Liver (tissue), 9 donors: ENCODE results near the gene ZIM2. TPM values are rescaled to one million over a fixed set of nuclear protein-coding genes. Genes with fewer than 3 reads are reported as not detected.

Source experiments
- DNase-seq: peaks from one replicate; pipeline ENCODE4 v3.0.0-alpha.2; 2017; ENCODE audit warnings: low spot score
- H3K27ac ChIP-seq, 2 donors: one replicate each; pipeline ENCODE4 v1.7.0; 2013; ENCODE audit warnings: inconsistent platforms in 2 of 2, low read length in 2 of 2, control low read depth in 1 of 2, low read depth in 1 of 2, mild to moderate bottlenecking in 1 of 2
- H3K27me3 ChIP-seq, 4 donors: one replicate each; pipeline versions ENCODE4 v1.6.1 to v1.7.0; 2013; ENCODE audit warnings: low read length in 3 of 4, inconsistent platforms in 1 of 4, mild to moderate bottlenecking in 1 of 4, moderate library complexity in 1 of 4; ENCODE audit not compliant: control insufficient read depth in 4 of 4, insufficient read depth in 4 of 4
- H3K36me3 ChIP-seq, 4 donors: one replicate each; pipeline versions ENCODE4 v1.6.1 to v1.7.0; 2013; ENCODE audit warnings: low read length in 3 of 4, mild to moderate bottlenecking in 3 of 4, low read depth in 1 of 4, moderate library complexity in 1 of 4; ENCODE audit not compliant: control insufficient read depth in 4 of 4, insufficient read depth in 3 of 4
- H3K4me1 ChIP-seq, 4 donors: one replicate each; pipeline versions ENCODE4 v1.6.1 to v1.7.0; 2013; ENCODE audit warnings: low read length in 3 of 4, mild to moderate bottlenecking in 3 of 4, moderate library complexity in 1 of 4; ENCODE audit not compliant: control insufficient read depth in 4 of 4, insufficient read depth in 4 of 4
- H3K4me3 ChIP-seq, 3 donors: one replicate each; pipeline versions ENCODE4 v1.6.1 to v1.7.0; 2013; ENCODE audit warnings: low read length in 3 of 3, control low read depth in 1 of 3, low read depth in 1 of 3, mild to moderate bottlenecking in 1 of 3
- H3K9ac ChIP-seq, 2 donors: one replicate each; pipeline ENCODE4 v1.7.0; 2013; ENCODE audit warnings: low read length in 2 of 2, mild to moderate bottlenecking in 2 of 2, moderate library complexity in 2 of 2, control low read depth in 1 of 2, low read depth in 1 of 2
- H3K9me3 ChIP-seq, 4 donors: one replicate each; pipeline versions ENCODE4 v1.6.1 to v1.7.0; 2013; ENCODE audit warnings: low read length in 3 of 4; ENCODE audit not compliant: control insufficient read depth in 4 of 4
- EGR1 ChIP-seq, 2 donors: IDR thresholded peaks; 2 replicates each; pipeline ENCODE4 v1.6.1; 2016 to 2018; ENCODE audit warnings: antibody characterized with exemption in 2 of 2, low read depth in 2 of 2
- FOXA1 ChIP-seq: IDR thresholded peaks from 2 replicates; pipeline ENCODE4 v1.6.1; 2016; ENCODE audit warnings: antibody characterized with exemption
- GABPA ChIP-seq, 2 donors: IDR thresholded peaks in 1 of 2; conservative IDR thresholded peaks in 1 of 2; 2 replicates each; pipeline ENCODE4 v1.6.1; 2016; ENCODE audit warnings: antibody characterized with exemption in 2 of 2, mild to moderate bottlenecking in 1 of 2, moderate library complexity in 1 of 2
- HNF4A ChIP-seq, 2 donors: conservative IDR thresholded peaks; 2 replicates each; pipeline ENCODE4 v1.6.1; 2016; ENCODE audit warnings: antibody characterized with exemption in 2 of 2, mild to moderate bottlenecking in 2 of 2
- HNF4G ChIP-seq: IDR thresholded peaks from 2 replicates; pipeline ENCODE4 v1.6.1; 2016; ENCODE audit warnings: antibody characterized with exemption
- JUND ChIP-seq, 2 donors: IDR thresholded peaks; 2 replicates each; pipeline ENCODE4 v1.6.1; 2016; ENCODE audit warnings: antibody characterized with exemption in 2 of 2
- RAD21 ChIP-seq, 2 donors: IDR thresholded peaks; 2 replicates each; pipeline ENCODE4 v1.6.1; 2016; ENCODE audit warnings: antibody characterized with exemption in 2 of 2, mild to moderate bottlenecking in 2 of 2
- RXRA ChIP-seq, 2 donors: IDR thresholded peaks; 2 replicates each; pipeline ENCODE4 v1.6.1; 2017 to 2018; ENCODE audit warnings: antibody characterized with exemption in 2 of 2, mild to moderate bottlenecking in 1 of 2
- SP1 ChIP-seq: IDR thresholded peaks from 2 replicates; pipeline ENCODE4 v1.6.1; 2018; ENCODE audit warnings: antibody characterized with exemption, mild to moderate bottlenecking
- TAF1 ChIP-seq: conservative IDR thresholded peaks from 2 replicates; pipeline ENCODE4 v1.6.1; 2016; ENCODE audit warnings: antibody characterized with exemption, mild to moderate bottlenecking
- YY1 ChIP-seq: IDR thresholded peaks from 2 replicates; pipeline ENCODE4 v1.6.1; 2016; ENCODE audit warnings: antibody characterized with exemption, mild to moderate bottlenecking
- WGBS: extraction: QIAGEN DNeasy Blood & Tissue Kit; methylation state at CpG from one replicate; pipeline ENCODE4 v1.1.7; 2013; 5-methylcytosine and 5-hydroxymethylcytosine counted together
- polyA plus RNA-seq, 2 donors: library from polyadenylated mRNA; stranded (reverse) in 1 of 2; unstranded in 1 of 2; fragments of 200-250 nt in 1 of 2; fragments of >200 nt in 1 of 2; fragmentation: Nextera tagmentation in 1 of 2; extraction: Ambion mirVana in 1 of 2; gene quantifications; one replicate each; pipeline versions ENCODE4 v1.2.1 to v1.2.3, GENCODE V29; 2013 to 2015
- total RNA-seq, 2 donors: library from RNA; depleted of rRNA; stranded (reverse); fragments of >200 nt; gene quantifications; one replicate each; pipeline ENCODE4 v1.2.3, GENCODE V29; 2014
- TF ChIP-seq, protein P1 (sequence below): IDR thresholded peaks from 2 replicates; pipeline ENCODE4 v1.6.1; 2016; ENCODE audit warnings: antibody characterized with exemption
- TF ChIP-seq, protein P2 (sequence below): IDR thresholded peaks from 2 replicates; pipeline ENCODE4 v1.6.1; 2016; ENCODE audit warnings: antibody characterized with exemption, mild to moderate bottlenecking
- TF ChIP-seq, protein P3 (sequence below): IDR thresholded peaks from 2 replicates; pipeline ENCODE4 v1.6.1; 2016; ENCODE audit warnings: antibody characterized with exemption
- TF ChIP-seq, protein P4 (sequence below): fragments of 150-350 bp; IDR thresholded peaks from 2 replicates; pipeline ENCODE4 v1.5.1; 2017; ENCODE audit warnings: improper control_type of control experiment, low read depth, low read length; ENCODE audit not compliant: missing input control
- donor health status: healthy.
- donor health status: healthy.
- donor health status: healthy.
- donor health status: healthy.
- donor health status: healthy.

Gene ZIM2
- total and polyA plus RNA-seq, 4 donors: 0.03 to 3.2 (median 0.33) TPM; not detected in 1

DNA sequence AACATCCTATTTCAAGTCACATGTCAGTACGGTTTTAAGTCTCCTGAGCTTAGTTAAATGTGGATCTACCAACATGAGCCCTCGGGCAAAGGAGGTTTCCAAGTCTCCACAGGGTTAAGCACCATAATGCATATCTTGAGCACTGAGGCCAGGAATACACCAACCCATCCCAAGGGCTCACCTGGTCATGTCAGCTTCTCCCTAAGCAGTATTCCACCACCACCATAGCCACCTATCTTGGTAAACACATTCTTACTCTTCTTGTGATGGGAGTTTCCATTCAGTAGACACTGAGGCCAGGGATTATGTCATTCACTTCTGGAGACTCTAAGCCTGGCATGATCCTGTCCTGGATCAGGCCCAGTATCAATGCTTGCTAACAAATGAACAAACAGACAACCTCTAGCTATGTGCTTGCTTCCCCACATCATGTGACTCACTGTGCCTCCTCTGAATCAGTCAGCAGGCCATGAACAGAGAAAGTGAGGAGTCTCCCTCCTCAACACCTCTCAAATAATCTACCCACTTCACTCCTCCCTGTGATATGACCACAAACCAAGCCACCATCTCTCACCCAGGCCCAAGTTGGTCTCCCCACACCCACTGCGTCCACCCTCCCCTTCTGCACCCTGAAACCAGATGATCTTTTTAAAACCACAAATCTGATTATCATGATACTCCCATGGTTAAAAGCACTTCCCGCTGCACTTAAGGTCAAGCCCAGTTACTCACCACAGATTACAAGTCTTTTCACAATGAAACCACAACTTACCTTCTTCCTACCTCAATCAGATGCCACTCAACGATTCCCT, 5.8 kb downstream of the ZIM2 start:
- no peak overlapping the region for H3K27ac ChIP-seq
- no peak overlapping the region for H3K4me3 ChIP-seq
- TF ChIP-seq YY1: no peak
- TF ChIP-seq RXRA (IDR thresholded peaks at IDR 0.05): no peak
- TF ChIP-seq GABPA (IDR thresholded peaks at IDR 0.05 in 1 of 2, conservative IDR thresholded peaks at IDR 0.05 in 1 of 2): no peak
- H3K9me3 ChIP-seq: peaks cover 0 to 6% (median 0%) of the 10 kb centered on the region in 4 donors
- H3K9ac ChIP-seq: no peak overlapping the region
- peaks cover 0 to 15% (median 4%) of the 10 kb centered on the region in 4 donors for H3K4me1 ChIP-seq
- WGBS: 85% methylated on average over 5 of the region's 5 CpGs
- no peaks in the 10 kb centered on the region for H3K27me3 ChIP-seq
- H3K36me3 ChIP-seq: peaks cover 0 to 2% (median 0%) of the 10 kb centered on the region in 4 donors
- DNase-seq: no peak

DNA sequence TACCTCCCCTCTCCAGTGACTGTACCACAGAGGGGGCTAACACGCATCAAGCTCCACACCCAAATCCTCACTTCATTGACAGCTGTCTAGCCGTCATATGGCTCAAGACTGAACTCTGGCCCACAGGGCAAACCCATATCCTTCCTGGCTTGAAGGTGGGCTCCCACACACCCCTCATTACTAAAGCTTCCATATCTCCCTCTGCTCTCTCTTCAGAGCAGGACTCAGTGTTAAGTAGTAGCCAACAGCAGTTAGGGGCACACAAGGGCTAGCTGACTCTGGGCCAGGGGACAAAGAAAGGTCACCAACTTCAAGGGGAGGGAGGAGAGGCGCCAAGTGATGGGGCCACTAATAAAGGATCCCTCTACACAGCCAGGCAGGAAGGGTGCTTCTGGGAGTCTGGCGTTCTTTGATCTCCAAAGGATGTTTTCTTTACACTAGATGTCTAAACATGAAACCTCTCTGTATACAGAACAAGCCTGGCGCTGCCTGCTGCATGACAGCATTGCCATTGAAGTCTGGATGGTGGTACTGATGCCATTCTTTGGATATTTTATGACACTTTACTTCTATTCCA, 8.1 kb downstream of the ZIM2 start:
- no peak for DNase-seq
- Histone ChIP-seq H3K9ac (no peak overlapping the region), H3K9me3 (peaks cover 0 to 4% (median 0%) of the 10 kb centered on the region in 4 donors), H3K4me3 (no peak overlapping the region), H3K4me1 (peaks cover 0 to 11% (median 2%) of the 10 kb centered on the region in 4 donors), H3K27ac (no peak overlapping the region), H3K36me3 (peaks cover 0 to 2% (median 0%) of the 10 kb centered on the region in 4 donors), H3K27me3 (no peaks in the 10 kb centered on the region)
- WGBS: 79% methylated on average over 5 of the region's 5 CpGs
- TF ChIP-seq HNF4A (conservative IDR thresholded peaks at IDR 0.05) (no peak), JUND (IDR thresholded peaks at IDR 0.05) (no peak), EGR1 (IDR thresholded peaks at IDR 0.05; ENCODE audit: low read depth in 2 of 2) (no peak), RAD21 (IDR thresholded peaks at IDR 0.05) (no peak), YY1 (no peak), FOXA1 (no peak), TAF1 (no peak)
- TF ChIP-seq, protein P1, sequence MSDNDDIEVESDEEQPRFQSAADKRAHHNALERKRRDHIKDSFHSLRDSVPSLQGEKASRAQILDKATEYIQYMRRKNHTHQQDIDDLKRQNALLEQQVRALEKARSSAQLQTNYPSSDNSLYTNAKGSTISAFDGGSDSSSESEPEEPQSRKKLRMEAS: no peak

DNA sequence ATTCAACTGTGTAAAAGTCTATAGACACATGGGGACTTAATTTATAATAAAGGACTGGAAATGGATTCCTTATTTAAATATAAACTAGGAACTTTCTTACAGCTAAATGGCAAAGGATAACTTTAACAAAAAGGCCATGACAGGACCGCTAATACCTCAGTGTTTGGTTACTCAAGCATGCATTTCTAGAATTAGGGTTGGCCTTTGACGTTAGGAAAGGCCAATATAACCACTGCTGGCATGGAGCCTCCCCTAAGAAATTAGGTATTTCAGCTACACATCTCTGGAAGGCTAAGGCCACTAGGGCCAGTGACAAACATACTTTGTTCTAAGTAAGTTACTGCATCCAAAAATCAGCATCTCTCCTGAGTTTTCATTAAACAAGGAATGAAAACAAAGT, 9.3 kb downstream of the ZIM2 start:
- peaks cover 0 to 2% (median 0%) of the 10 kb centered on the region in 4 donors for H3K36me3 ChIP-seq
- H3K27me3 ChIP-seq: no peaks in the 10 kb centered on the region
- H3K9ac ChIP-seq: no peak overlapping the region
- peaks cover 0 to 5% (median 1%) of the 10 kb centered on the region in 4 donors for H3K4me1 ChIP-seq
- H3K4me3 ChIP-seq: no peak overlapping the region
- DNase-seq: no peak
- TF ChIP-seq, protein P1: no peak
- no peak for TF ChIP-seq SP1
- no peak for TF ChIP-seq RXRA (IDR thresholded peaks at IDR 0.05)
- TF ChIP-seq, protein P2, sequence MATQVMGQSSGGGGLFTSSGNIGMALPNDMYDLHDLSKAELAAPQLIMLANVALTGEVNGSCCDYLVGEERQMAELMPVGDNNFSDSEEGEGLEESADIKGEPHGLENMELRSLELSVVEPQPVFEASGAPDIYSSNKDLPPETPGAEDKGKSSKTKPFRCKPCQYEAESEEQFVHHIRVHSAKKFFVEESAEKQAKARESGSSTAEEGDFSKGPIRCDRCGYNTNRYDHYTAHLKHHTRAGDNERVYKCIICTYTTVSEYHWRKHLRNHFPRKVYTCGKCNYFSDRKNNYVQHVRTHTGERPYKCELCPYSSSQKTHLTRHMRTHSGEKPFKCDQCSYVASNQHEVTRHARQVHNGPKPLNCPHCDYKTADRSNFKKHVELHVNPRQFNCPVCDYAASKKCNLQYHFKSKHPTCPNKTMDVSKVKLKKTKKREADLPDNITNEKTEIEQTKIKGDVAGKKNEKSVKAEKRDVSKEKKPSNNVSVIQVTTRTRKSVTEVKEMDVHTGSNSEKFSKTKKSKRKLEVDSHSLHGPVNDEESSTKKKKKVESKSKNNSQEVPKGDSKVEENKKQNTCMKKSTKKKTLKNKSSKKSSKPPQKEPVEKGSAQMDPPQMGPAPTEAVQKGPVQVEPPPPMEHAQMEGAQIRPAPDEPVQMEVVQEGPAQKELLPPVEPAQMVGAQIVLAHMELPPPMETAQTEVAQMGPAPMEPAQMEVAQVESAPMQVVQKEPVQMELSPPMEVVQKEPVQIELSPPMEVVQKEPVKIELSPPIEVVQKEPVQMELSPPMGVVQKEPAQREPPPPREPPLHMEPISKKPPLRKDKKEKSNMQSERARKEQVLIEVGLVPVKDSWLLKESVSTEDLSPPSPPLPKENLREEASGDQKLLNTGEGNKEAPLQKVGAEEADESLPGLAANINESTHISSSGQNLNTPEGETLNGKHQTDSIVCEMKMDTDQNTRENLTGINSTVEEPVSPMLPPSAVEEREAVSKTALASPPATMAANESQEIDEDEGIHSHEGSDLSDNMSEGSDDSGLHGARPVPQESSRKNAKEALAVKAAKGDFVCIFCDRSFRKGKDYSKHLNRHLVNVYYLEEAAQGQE: no peak
- no peak for TF ChIP-seq HNF4G
- TF ChIP-seq, protein P3, sequence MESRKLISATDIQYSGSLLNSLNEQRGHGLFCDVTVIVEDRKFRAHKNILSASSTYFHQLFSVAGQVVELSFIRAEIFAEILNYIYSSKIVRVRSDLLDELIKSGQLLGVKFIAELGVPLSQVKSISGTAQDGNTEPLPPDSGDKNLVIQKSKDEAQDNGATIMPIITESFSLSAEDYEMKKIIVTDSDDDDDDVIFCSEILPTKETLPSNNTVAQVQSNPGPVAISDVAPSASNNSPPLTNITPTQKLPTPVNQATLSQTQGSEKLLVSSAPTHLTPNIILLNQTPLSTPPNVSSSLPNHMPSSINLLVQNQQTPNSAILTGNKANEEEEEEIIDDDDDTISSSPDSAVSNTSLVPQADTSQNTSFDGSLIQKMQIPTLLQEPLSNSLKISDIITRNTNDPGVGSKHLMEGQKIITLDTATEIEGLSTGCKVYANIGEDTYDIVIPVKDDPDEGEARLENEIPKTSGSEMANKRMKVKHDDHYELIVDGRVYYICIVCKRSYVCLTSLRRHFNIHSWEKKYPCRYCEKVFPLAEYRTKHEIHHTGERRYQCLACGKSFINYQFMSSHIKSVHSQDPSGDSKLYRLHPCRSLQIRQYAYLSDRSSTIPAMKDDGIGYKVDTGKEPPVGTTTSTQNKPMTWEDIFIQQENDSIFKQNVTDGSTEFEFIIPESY: no peak
- TF ChIP-seq JUND (IDR thresholded peaks at IDR 0.05): no peak
- TF ChIP-seq GABPA (IDR thresholded peaks at IDR 0.05 in 1 of 2, conservative IDR thresholded peaks at IDR 0.05 in 1 of 2): no peak
- TF ChIP-seq EGR1 (IDR thresholded peaks at IDR 0.05; ENCODE audit: low read depth in 2 of 2): no peak
- TF ChIP-seq, protein P4, sequence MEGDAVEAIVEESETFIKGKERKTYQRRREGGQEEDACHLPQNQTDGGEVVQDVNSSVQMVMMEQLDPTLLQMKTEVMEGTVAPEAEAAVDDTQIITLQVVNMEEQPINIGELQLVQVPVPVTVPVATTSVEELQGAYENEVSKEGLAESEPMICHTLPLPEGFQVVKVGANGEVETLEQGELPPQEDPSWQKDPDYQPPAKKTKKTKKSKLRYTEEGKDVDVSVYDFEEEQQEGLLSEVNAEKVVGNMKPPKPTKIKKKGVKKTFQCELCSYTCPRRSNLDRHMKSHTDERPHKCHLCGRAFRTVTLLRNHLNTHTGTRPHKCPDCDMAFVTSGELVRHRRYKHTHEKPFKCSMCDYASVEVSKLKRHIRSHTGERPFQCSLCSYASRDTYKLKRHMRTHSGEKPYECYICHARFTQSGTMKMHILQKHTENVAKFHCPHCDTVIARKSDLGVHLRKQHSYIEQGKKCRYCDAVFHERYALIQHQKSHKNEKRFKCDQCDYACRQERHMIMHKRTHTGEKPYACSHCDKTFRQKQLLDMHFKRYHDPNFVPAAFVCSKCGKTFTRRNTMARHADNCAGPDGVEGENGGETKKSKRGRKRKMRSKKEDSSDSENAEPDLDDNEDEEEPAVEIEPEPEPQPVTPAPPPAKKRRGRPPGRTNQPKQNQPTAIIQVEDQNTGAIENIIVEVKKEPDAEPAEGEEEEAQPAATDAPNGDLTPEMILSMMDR: no peak
- TF ChIP-seq TAF1: no peak
- 57% methylated on average over 2 of the region's 2 CpGs for WGBS
- H3K9me3 ChIP-seq: no peaks in the 10 kb centered on the region
- no peak overlapping the region for H3K27ac ChIP-seq
